HepG2 (cell line): ENCODE measurements around the gene CHD9NB. TPM values are rescaled to one million over a fixed set of nuclear protein-coding genes. Genes with fewer than 3 reads are reported as not detected.

Source experiments
- AGO1 ChIP-seq: fragments of 200-400 bp; formaldehyde crosslinking; IDR thresholded peaks from 2 replicates; pipeline ENCODE4 v1.6.1; 2017; ENCODE audit warnings: mild to moderate bottlenecking, low read depth, low read length, moderate library complexity; ENCODE audit not compliant: poor library complexity, severe bottlenecking
- AGO2 ChIP-seq: fragments of 200-400 bp; formaldehyde crosslinking; optimal IDR thresholded peaks from 2 replicates; pipeline ENCODE3; 2017; ENCODE audit warnings: mild to moderate bottlenecking, low read depth, low read length, moderate library complexity
- BORCS8-MEF2B ChIP-seq: sonication (generic); formaldehyde crosslinking; IDR thresholded peaks from 2 replicates; pipeline ENCODE4 v1.8.0; 2022; ENCODE audit warnings: mild to moderate bottlenecking, missing genetic modification reagents
- CAMTA2 ChIP-seq: sonication (generic); formaldehyde crosslinking; IDR thresholded peaks from 2 replicates; pipeline ENCODE4 v1.4.0; 2020; ENCODE audit warnings: mild to moderate bottlenecking, missing genetic modification reagents, borderline replicate concordance
- E2F2 ChIP-seq: sonication (generic); formaldehyde crosslinking; IDR thresholded peaks from 2 replicates; pipeline ENCODE4 v1.4.0; 2020; ENCODE audit warnings: missing genetic modification reagents, borderline replicate concordance
- ELF3 ChIP-seq: IDR thresholded peaks from 2 replicates; pipeline ENCODE4 v1.6.1; 2016; ENCODE audit warnings: missing genetic modification reagents, missing compliant biosample characterization
- FOXA3 ChIP-seq: IDR thresholded peaks from 2 replicates; pipeline ENCODE4 v1.6.1; 2016; ENCODE audit warnings: missing genetic modification reagents, missing compliant biosample characterization
- MAF1 ChIP-seq: sonication (generic); formaldehyde crosslinking; IDR thresholded peaks from 2 replicates; pipeline ENCODE4 v1.5.0; 2020; ENCODE audit warnings: missing genetic modification reagents, borderline replicate concordance
- MEIS2 ChIP-seq: sonication (generic); formaldehyde crosslinking; IDR thresholded peaks from 2 replicates; pipeline ENCODE4 v1.9.0; 2021; ENCODE audit warnings: mild to moderate bottlenecking, missing genetic modification reagents
- NFKB2 ChIP-seq: sonication (generic); formaldehyde crosslinking; IDR thresholded peaks from 2 replicates; pipeline ENCODE4 v1.4.0; 2020; ENCODE audit warnings: missing genetic modification reagents, borderline replicate concordance
- NKX3-1 ChIP-seq: sonication (generic); formaldehyde crosslinking; IDR thresholded peaks from 2 replicates; pipeline ENCODE4 v1.5.0; 2020; ENCODE audit warnings: missing genetic modification reagents
- PRPF4 ChIP-seq: fragments of 200-400 bp; formaldehyde crosslinking; IDR thresholded peaks from 2 replicates; pipeline ENCODE4 v1.6.1; 2016; ENCODE audit warnings: low read length, low read depth; ENCODE audit not compliant: poor library complexity, severe bottlenecking
- REXO4 ChIP-seq: sonication (generic); formaldehyde crosslinking; IDR thresholded peaks from 2 replicates; pipeline ENCODE4 v1.8.0; 2022; ENCODE audit warnings: missing genetic modification reagents, mild to moderate bottlenecking, borderline replicate concordance
- SMAD3 ChIP-seq: sonication (generic); formaldehyde crosslinking; IDR thresholded peaks from 2 replicates; pipeline ENCODE4 v1.4.0; 2020; ENCODE audit warnings: missing genetic modification reagents
- U2AF2 ChIP-seq: fragments of 200-400 bp; formaldehyde crosslinking; IDR thresholded peaks from 2 replicates; pipeline ENCODE4 v1.6.1; 2017; ENCODE audit warnings: low read depth, mild to moderate bottlenecking, low read length
- ZEB1 ChIP-seq: IDR thresholded peaks from 2 replicates; pipeline ENCODE4 v1.6.1; 2012; ENCODE audit warnings: mild to moderate bottlenecking, low read depth, inconsistent platforms; ENCODE audit not compliant: insufficient replicate concordance
- ZFP82 ChIP-seq: sonication (generic); formaldehyde crosslinking; IDR thresholded peaks from 2 replicates; pipeline ENCODE4 v1.5.1; 2020; ENCODE audit warnings: mild to moderate bottlenecking, missing genetic modification reagents, borderline replicate concordance
- ZFX ChIP-seq: sonication (generic); formaldehyde crosslinking; IDR thresholded peaks from 2 replicates; pipeline ENCODE4 v1.4.0; 2020; ENCODE audit warnings: mild to moderate bottlenecking, low read depth, missing genetic modification reagents, moderate library complexity
- ZNF160 ChIP-seq: sonication (generic); formaldehyde crosslinking; IDR thresholded peaks from 2 replicates; pipeline ENCODE4 v1.8.0; 2022; ENCODE audit warnings: mild to moderate bottlenecking, inconsistent platforms, missing genetic modification reagents
- polyA plus RNA-seq, 8 experiments: library from polyadenylated mRNA; depleted of rRNA in 3 of 8; stranded (reverse) in 7 of 8; unstranded in 1 of 8; fragments of >200 nt; fragmentation: Illumina TruSeq in 4 of 8; extraction: Trizol in 4 of 8; gene quantifications; 2 replicates each; pipeline versions ENCODE4 v1.2.1 to v1.2.3, GENCODE V29; 2011 to 2016; ENCODE audit warnings: low read depth in 4 of 8, missing spikeins in 1 of 8, mixed read lengths in 1 of 8; ENCODE audit not compliant: insufficient read depth in 1 of 8
- total RNA-seq, 5 experiments: library from RNA; depleted of rRNA; stranded (reverse); fragments of >200 nt; fragmentation: Illumina TruSeq; extraction: Trizol; gene quantifications; 2 replicates each; pipeline ENCODE4 v1.2.3, GENCODE V29; 2016; ENCODE audit warnings: low read depth in 1 of 5
- TF ChIP-seq, protein P1 (sequence below): sonication (generic); formaldehyde crosslinking; IDR thresholded peaks from 2 replicates; pipeline ENCODE4 v1.5.0; 2020; ENCODE audit warnings: missing genetic modification reagents
- TF ChIP-seq, protein P2 (sequence below), 2 experiments: sonication (generic) in 1 of 2; formaldehyde crosslinking in 1 of 2; IDR thresholded peaks; 2 replicates each; pipeline versions ENCODE4 v1.5.1 to v1.6.1; 2011 to 2020; ENCODE audit warnings: borderline replicate concordance in 1 of 2, low read depth in 1 of 2, low read length in 1 of 2, mild to moderate bottlenecking in 1 of 2, missing genetic modification reagents in 1 of 2, moderate library complexity in 1 of 2
- TF ChIP-seq, protein P3 (sequence below), 2 experiments: sonication (generic) in 1 of 2; formaldehyde crosslinking in 1 of 2; IDR thresholded peaks; 2 replicates each; pipeline versions ENCODE4 v1.4.0 to v1.6.1; 2018 to 2020; ENCODE audit warnings: missing genetic modification reagents in 2 of 2, borderline replicate concordance in 1 of 2, low read depth in 1 of 2, mild to moderate bottlenecking in 1 of 2, missing biosample characterization in 1 of 2

The CHD9NB gene
- total and polyA plus RNA-seq, 2 of the 13 experiments (the other 11 are each of a cell fraction or from before 2014, with no cell fraction given), result 0.17 to 0.18 TPM

DNA sequence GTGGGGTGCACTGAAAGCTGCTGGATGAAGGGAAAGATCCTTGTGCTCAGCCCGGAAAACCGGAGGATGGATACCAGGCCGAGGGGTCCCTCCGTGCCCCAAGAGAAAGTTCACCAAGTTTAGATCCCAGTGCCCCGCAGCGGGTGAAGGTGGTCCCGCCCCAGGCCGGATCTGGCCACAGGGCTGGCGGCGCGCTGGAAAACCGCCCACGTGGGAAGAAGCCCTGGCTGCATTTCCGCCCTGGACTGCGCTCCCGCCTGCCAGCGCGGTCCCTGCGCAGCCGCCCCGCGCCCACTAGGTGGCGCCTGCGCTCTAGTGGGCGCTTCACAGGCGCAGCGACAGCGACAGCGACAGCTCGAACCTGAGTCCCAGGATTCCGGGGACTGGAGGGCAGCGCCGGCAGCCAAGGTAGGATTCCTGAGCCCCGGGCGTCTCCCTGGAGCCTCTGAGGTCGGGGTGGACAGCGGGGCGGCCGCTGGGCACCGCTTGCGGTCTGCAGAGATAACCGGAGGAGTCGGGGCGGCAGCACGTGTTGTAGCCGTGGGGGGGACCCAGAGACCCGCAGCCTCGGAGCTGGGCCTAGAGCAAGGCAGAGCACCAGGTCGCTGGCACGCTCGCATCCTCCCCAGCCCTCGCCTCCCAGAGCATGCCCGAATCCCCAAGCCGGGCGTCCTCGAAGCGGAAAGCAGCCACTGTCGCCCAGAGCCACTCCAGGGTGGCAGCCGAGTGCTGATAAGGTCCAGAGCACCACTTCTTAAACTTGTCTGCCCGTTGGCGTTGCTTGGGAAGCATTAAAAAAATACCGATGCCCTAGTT, 2.2 kb upstream of the CHD9NB start, which contains the start of gene CHD9 (continued):
- TF ChIP-seq NFKB2 (CRISPR knock-in tag), result peak; percentile 96; the same call in 1 of the 2 replicates
- TF ChIP-seq E2F2 (CRISPR knock-in tag), result no peak; the same call in 1 of the 2 replicates
- peak; percentile 10 for TF ChIP-seq NKX3-1 (CRISPR knock-in tag)
- 0 out of 2 replicates have a peak, but pooled peaks have one; percentile 34 for TF ChIP-seq U2AF2
- peak; percentile 95; the same call in 1 of the 2 replicates for TF ChIP-seq CAMTA2
- TF ChIP-seq ZEB1, result peak; percentile 46
- peak; percentile 79 for TF ChIP-seq AGO2
- TF ChIP-seq ZFP82 (CRISPR knock-in tag), result peak; percentile 98
- TF ChIP-seq, protein P1, sequence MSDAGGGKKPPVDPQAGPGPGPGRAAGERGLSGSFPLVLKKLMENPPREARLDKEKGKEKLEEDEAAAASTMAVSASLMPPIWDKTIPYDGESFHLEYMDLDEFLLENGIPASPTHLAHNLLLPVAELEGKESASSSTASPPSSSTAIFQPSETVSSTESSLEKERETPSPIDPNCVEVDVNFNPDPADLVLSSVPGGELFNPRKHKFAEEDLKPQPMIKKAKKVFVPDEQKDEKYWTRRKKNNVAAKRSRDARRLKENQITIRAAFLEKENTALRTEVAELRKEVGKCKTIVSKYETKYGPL (CRISPR knock-in tag), result no peak
- TF ChIP-seq BORCS8-MEF2B (CRISPR knock-in tag), result peak; percentile 91; the same call in 1 of the 2 replicates
- TF ChIP-seq PRPF4, result no peak
- TF ChIP-seq, protein P2, sequence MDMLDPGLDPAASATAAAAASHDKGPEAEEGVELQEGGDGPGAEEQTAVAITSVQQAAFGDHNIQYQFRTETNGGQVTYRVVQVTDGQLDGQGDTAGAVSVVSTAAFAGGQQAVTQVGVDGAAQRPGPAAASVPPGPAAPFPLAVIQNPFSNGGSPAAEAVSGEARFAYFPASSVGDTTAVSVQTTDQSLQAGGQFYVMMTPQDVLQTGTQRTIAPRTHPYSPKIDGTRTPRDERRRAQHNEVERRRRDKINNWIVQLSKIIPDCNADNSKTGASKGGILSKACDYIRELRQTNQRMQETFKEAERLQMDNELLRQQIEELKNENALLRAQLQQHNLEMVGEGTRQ (IDR thresholded peaks at IDR 0.05; ENCODE audit: low read depth, low read length), result peak; percentile 69
- TF ChIP-seq, protein P2 (CRISPR knock-in tag; IDR thresholded peaks at IDR 0.05; ENCODE audit: borderline replicate concordance), result peak; percentile 87
- peak; percentile 74; the same call in 1 of the 2 replicates for TF ChIP-seq FOXA3 (CRISPR knock-in tag)
- TF ChIP-seq ZFX (CRISPR knock-in tag), result peak; percentile 89
- TF ChIP-seq ZNF160 (CRISPR knock-in tag), result no peak; the same call in none of the 2 replicates
- TF ChIP-seq, protein P3, sequence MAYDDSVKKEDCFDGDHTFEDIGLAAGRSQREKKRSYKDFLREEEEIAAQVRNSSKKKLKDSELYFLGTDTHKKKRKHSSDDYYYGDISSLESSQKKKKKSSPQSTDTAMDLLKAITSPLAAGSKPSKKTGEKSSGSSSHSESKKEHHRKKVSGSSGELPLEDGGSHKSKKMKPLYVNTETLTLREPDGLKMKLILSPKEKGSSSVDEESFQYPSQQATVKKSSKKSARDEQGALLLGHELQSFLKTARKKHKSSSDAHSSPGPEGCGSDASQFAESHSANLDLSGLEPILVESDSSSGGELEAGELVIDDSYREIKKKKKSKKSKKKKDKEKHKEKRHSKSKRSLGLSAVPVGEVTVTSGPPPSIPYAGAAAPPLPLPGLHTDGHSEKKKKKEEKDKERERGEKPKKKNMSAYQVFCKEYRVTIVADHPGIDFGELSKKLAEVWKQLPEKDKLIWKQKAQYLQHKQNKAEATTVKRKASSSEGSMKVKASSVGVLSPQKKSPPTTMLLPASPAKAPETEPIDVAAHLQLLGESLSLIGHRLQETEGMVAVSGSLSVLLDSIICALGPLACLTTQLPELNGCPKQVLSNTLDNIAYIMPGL (CRISPR knock-in tag; IDR thresholded peaks at IDR 0.05; ENCODE audit: borderline replicate concordance in 1 of 2, low read depth in 1 of 2), result peak; percentile 99
- TF ChIP-seq AGO1, result peak; percentile 61
- peak; percentile 26; the same call in 1 of the 2 replicates for TF ChIP-seq REXO4 (CRISPR knock-in tag)
- peak; percentile 77 for TF ChIP-seq MAF1 (CRISPR knock-in tag)
- TF ChIP-seq ELF3 (CRISPR knock-in tag), result peak; percentile 95
- peak; percentile 87 for TF ChIP-seq MEIS2 (CRISPR knock-in tag)
- TF ChIP-seq SMAD3, result peak; percentile 84
